Stimulated activated CD4-positive, alpha-beta T cell treated with anti-CD3 and anti-CD28 coated beads, Interleukin-4, amount 100 ng/mL, for 1 hour (primary cell): ENCODE measurements around the gene CIITA.
"Not testable (repeated sequence)": the region's sequence is repeated elsewhere in the genome, so short reads cannot be mapped to it uniquely, and the experiment has no call there.

Experiments used
- DNase-seq: peaks from one replicate; pipeline ENCODE4 v3.0.0-alpha.2; 2020

Gene CIITA

DNA sequence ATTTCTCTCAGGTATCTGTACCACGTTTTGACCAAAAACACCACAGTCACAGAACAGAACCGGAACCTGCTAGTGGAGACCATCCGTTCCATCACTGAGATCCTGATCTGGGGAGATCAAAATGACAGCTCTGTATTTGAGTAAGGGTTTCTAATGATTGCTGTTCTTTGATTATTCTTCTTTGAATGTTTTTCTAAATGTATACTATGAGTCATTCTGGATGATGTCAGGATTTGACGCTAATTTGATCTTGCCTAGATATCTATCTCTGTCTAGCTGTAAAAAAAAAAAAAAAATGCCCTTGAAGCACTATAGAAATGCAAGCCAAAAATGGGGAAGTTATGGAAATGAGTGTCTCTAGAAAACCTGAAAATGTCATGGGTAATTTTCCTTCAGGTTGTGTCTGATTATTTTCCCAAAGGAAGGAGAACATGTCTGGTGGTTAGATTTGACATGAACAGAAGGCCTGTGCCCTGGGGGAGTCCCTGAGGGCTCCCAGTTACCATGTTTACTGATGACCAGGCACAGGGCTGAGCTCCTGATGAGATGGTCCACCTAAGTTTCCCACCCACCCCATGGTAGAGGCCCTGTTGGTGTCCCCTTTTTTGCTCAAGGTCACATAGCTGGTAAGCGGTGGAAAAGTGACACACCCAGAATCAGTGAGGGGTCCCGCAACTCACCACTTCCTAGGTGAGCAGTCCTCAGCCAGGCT, 80.9 kb downstream of the CIITA start:
- DNase-seq, result no peak

DNA sequence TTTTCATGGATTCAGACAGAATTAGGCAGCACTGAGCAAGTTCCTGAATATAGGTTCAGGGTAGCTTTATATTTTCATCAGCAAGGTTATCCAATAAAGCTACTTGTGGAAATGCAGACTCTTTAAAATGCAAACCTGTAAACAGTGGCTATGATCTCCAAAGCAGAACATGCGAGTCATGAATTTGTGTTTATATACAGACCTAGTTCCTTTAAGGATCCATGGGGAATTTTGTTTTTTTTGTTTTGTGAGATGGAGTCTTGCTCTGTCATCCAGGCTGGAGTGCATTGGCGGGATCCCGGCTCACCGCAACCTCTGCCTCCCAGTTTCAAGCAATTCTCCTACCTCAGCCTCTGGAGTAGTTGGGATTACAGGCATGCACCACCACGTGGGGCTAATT, 82.2 kb downstream of the CIITA start:
- no peak for DNase-seq

DNA sequence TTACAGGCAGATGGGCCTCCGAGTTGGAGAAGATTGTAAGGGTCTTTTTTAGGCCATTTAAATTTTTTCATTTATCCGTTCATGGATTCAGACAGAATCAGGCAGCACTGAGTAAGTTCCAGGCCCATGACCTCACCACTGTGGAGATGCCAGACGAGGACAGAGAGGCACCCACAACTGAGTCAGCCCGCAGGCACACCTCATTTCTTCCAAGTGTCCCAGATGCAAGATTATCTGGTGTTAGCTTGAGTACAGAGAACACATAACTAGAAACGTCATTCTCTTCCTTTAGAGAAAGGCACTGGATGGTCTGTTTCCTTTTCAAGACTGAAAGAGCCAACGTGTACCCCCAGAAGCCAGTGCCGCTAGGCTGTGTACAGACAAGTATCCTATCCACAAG, 84.2 kb downstream of the CIITA start:
- DNase-seq, result no peak

DNA sequence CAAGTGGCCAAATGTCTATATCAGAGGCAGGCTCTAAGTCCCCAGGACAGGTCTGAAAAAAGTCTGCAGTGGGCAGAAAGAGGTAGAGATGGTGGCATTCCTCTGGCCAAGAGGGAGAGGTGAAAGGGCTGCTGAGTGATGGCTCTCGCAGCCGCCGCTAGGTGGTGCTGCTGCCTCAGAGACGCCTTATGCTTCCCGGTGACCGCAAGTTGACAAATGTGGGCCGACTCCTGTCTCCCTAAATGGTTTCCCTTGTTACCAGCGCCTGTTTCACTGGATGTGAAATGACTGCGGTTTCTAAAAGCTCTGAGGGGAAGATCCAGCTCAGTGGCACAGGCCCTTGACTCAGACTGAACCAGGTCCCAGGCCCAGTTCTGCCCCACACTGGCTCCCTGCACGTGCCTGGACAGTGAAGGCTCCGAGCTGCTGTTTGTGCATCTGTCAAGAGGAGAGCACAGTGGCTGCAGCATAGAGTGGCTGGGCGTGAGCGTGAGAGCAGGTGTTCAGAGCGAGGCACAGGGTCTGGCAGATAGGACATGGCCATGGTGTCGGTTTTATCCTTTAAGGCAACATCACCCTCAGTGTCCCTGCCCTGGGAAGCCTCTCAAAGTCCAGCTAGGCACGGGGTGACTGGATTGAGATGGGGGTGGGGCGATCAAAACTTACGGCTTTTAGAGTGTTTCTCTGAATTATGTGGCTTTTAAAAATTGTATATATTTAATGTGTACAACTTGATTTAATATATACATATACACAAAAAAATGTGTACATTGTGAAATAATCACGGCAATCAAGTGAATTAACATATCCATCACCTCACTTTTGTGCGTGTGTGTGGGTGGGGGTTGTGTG, 87.3 kb downstream of the CIITA start:
- peak; percentile 86 for DNase-seq

DNA sequence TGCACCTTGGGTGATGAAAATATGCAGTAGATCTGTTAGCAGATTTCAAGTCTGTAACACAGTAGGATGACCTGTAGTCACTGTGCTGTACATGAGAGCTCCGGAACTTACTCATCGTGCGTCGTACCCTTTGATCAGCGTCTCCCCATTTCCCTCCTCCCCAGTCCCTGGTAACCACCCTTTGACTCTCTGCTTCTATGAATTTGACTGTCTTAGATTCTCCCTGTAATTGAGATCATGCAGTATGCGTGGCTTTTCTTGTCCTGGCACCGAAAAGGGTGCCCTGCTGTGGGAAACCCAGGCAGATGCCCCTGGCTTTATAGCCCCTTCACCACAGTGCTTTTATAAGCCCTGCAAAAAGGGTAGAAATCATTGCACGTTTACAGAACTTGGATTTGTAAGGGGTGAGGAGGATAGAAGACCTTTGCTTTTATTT, 87.9 kb downstream of the CIITA start:
- peak; percentile 51 for DNase-seq

DNA sequence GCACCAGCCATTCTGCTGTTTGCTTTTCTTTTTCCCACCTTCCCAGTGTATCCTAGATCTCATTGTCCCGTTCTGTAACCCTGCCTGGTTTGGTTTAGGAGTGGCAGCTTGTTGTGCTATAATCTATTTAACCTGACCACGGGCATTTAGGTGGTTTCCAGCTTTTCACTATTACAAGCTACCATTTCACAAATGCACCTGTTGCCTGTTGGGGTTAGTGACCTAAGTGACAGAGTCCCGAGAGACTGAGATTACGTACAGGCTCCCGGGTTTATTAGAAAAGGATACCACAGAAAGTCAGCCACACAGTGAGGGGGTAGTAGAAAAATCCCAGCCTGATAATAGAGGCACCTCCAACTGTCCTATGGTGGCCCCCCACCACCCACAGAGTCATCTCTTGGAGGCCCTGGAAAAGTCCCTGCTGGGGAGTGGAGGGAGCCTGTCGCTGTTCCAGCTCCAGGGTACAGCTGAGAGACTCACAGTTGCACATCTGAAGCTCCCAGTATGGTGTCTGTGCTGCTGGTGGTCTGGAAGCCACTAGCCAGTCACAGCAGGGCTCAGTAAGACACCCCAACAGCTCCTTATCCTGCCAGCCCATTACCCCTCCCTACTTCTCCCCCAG, 88.5 kb downstream of the CIITA start:
- DNase-seq, result no peak

DNA sequence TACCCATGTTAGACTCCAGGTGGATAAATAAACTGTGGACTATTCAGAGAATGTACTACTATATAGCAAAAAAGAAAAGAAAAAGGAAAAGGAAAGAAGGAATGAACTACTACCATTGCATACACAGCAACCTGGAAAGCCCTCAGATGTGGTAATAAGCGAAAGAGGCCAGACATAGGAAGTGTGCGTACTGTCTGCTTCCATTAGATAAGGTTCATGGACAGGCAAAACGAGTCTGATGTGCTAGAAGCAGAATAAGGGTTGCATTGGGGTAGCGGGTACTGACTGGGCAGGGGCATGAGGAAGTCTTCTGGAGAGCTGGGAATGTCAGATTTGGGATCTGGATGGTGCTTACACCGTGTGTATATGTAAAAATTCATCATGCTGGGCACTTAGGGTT, 89.1 kb downstream of the CIITA start:
- no peak for DNase-seq

DNA sequence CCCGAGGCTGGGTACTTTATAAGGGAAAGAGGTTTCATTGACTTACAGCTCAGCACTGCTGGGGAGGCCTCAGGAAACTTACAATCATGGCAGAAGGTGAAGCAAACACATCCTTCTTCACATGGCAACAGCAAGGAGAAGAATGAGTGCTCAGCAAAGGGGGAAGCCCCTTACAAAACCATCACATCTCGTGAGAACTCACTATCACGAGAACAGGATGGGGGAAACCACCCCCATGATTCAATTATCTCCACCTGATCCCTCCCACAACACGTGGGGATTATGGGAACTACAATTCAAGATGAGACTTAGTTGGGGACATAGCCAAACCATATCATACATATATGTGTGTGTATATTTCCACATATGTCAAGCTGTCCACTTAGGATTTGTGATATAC, 89.6 kb downstream of the CIITA start:
- not testable (repeated sequence) for DNase-seq

DNA sequence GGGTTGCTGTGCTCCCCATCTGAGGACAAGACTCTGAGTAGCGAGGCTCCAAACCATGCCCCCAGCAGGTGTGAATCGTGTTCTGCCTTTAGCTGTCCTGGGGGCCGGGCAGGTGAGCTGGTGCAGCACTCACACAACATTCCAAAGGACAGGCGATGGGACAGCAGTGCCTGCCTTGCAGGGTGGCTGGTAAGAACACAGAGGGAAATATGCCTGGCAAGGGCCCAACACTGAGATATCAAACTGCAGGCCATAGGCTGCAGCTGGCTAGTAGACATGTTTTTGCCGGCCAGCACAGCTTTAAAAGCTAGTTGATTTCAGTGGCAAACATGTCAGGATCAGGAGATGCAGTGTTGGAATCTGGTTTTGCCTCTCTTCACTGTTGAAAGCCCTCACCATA, 91.0 kb downstream of the CIITA start:
- no peak for DNase-seq

DNA sequence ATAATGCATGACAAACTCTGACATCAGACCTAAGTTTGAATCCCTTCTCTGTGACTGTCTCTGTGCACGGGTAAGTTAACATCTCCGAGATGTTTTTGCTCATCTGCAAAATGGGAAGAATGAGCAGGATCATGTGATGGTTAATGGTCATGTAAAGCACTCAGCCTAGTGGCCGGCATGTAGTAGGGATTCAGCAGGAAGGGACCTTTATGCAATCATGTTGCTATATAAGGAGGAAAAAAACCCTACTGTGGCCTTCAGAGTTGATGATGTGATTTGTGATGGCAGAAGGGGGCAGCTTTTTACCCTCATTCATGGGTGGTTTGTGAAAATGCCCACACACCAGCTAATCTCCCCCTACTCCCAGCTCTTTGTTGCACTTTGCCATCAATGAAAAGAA, 91.5 kb downstream of the CIITA start:
- DNase-seq, result no peak

DNA sequence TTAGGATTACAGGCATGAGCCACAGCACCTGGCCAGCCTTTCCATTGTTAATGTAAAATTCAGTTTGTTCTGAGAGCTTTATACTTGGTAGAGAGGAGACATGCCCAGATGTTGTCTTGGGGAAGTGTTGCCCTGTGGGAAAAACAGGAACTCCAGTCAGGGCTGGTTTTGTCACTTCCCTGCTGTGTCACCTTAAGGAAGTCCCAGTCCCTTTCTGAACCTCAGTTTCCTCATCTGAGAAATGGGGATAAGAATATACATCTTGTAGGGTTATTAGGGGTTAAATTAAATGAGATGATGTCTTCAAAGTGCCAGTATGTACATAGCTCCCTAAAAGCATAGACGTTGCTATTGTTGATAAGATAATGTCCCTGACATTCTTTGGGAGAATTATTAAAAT, 92.6 kb downstream of the CIITA start:
- DNase-seq, result no peak

DNA sequence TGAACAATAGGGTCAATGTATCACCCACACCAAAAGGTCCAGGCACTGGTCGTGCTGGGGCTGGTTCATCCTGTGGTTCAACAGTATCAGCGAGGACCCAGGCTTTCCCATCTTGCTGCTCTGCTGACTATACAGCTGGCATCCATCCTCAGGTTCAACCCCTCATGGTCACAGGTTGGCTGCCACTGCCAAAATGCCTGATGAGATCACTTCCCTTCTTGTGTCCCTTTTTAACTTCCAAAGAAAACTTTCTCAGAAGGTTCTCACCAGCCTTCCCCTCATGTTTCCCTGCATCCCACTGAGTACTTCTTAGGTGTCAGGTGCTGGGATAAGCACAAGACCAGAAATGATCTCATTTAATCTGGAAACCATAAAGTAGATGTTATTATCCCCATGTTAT, 93.1 kb downstream of the CIITA start:
- no peak for DNase-seq

DNA sequence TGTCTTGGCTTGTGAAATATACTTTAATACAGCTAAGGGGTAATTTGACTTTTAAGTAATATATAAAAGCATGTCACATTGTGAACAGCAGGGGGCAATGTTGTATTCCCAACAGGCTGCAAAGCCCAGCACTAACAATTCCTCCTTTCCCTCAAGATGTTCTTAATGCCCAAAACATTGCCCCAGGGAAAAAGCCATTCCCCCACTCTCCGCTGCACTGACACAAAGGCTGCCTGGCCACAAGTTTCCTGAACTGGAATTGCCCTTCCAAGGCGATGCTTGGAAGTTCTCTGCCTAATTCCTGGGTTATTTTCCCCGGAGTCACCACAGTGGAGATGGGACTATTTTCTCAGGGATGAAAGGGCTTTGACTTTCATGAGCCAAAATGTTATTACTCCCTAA, 94.6 kb downstream of the CIITA start:
- no peak for DNase-seq

DNA sequence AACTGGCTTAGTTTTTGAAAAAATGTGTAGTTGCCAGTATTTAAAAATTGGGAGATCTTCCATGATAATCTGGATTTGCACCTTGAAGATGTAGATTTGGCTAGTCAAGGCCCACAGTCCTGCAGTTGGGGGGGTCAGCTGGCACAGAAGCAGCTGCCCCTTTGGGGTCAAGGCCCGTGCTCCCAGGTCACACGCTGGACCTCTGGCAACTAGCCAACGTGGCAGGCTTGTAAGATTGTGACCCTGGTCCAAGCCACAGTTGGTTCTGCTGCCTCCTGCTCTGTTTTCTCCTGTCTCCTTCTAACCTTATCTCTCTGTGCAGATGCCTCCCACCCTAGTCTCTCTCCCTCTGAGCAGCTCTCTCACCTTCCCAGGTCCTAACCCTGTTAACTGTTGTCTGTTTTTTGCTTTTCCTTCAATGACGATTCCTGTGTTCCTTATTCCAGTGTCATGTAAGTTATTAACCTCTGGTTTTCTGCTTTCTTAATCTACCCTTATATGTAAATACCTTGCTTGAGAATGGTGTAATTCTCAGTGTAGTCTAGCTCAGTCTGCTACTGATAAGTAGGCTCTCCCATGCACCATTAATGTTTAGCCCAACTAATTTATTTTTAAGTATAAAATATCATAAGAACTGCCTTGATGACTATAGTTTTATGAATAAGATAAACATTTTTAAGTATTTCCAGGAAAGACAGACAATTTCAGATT, 95.3 kb downstream of the CIITA start:
- DNase-seq, result no peak

DNA sequence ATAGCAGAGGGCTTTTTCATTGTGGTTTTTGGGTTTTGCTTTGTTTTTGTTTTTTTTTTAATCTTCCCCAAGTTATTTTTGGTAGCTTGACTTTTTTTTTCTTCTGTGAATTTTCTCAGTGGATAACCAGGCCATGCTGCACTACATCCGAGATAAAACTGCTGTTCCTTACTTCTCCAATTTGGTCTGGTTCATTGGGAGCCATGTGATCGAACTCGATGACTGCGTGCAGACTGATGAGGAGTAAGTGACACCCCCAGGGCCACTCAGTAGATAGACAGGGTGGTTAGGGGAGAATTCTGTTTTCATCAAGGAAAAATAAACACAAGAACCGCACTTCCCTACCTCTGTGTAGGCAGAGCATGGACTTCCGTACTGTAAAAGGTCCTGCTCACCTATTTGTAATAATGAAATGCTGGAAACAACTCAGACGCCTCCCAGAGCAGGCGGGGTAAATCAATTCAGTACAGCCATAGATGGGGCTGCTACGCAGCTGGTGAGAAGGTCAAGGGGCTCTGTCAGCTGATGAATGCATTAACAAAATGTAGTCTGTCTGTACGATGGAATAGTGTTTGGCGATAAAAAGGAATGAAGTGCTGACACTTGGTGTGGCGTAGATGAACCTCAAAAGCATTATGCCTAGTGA, 95.9 kb downstream of the CIITA start:
- no peak for DNase-seq

DNA sequence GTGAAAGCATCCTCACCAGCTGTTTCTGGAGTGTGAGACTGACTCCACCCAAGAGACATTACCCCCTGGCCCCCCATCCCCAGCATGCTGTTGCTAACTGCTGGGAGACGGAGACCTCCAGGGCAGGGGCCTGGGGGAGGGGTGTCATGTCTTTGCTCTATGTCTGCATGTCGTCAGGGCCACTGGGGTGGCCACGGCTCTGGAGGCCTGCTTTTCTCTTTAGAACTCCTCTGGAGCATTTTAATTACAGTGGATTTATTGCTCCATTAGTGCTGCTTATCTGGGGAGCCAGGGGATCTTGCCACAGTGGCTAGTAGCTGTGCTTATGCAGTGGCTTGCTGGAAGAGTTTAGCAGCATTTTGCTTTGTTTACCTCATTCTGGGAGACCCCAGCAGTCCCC, 99.6 kb downstream of the CIITA start:
- no peak for DNase-seq

DNA sequence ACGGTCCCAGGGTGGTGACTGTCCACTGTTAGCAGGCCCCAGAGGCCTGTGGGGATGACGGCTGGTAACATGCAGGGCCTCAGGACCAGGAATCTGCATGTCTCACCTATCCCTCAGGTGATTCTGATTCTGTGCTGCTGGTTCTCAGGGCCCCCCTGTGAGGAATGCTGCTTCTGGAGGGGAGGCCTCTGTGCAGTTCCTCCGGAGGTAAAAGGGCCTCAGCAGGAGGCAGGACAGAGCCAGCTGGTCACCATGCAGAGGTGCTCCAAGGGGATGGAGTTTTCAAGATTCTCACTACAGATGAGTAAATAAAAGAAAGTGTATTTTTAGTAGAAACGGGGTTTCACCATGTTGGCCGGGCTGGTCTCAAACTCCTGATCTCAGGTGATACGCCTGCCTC, 101.1 kb downstream of the CIITA start:
- no peak for DNase-seq

DNA sequence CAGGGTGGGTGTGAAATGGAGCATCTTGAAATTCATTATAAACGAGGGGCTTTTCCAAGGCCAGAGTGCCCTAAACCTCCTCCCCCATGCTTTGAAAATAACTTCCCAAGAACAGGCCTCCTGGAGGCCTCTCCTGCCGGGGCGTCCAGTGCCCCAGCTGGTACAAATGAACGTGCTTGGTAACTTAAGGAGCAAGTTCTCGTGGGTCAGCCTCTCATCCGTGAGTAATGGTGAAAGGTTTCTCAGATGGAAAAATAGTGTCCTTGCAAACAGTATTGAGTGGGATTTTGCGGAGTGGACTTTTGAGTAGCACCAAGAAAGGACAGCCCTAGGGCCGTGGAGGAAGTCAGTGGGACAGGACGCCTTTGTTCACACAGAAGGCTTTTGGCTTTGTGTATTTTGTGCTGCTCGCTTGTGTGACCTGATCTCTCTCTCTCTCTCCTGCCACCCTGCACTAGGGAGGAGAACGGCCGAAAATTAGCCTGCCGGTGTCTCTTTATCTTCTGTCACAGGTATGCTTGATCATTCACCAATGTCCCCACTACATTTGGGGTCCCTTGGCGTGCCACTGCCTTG, 102.0 kb downstream of the CIITA start:
- DNase-seq, result no peak

DNA sequence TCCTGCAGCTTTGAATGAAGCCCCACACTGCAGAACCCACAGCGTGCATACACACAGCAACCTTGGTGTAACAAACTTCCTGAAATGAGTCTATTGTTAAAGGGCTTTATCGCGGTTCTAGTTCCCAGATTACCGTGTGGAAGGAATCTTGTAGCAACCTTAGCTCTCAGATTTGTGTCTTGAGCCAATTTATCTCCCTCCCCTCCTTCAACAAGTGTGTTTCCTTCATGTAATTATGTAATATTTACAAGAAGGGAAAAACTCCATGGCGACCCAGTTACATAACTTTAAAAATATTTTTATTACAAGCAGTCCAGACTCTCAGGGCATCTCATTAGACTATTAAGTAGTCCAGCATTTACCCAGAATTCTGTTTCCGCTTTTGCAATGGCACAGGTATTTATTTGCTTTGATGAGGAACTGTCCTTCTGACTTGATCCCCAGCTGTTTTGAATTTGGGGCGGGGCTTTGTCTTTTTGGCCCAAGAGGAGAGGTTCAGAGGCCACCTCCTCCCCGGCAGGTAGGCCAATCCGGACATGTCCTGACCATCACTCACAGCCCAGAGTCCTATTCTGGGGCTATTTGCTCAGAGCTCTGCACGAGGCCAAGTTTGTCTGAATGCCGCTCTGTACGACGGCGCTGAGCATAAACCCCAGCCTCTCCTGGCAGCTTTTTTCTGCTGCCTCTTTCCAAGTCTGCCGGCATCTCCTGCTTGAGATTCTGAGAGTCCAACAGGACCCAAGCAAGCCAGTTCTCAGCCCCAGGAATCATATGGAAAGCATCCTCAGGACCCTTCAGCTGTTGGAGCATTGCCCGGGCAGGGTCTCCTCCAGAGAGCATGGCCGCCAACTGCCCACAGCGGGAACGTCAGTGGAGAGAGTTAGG, 103.0 kb downstream of the CIITA start:
- DNase-seq, result no peak

DNA sequence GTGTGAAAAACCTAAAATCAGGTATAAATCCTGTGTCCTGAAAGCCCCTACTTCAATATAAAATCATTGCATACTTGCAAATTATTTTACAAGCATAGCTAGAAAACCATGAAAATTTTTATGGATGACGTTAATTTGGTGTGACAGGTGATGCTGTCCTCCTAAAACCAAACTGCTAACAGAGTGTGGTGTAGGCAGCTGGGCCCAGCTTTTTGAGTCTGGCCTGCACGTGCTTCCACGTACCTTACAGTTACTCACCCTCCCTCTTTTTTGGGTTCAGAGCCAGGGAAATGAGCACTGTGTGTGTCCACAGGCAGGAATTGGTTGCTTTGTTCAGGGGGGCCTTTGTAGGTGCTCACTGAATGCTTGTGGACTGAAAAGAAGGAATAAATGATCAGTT, 103.8 kb downstream of the CIITA start:
- DNase-seq, result no peak

DNA sequence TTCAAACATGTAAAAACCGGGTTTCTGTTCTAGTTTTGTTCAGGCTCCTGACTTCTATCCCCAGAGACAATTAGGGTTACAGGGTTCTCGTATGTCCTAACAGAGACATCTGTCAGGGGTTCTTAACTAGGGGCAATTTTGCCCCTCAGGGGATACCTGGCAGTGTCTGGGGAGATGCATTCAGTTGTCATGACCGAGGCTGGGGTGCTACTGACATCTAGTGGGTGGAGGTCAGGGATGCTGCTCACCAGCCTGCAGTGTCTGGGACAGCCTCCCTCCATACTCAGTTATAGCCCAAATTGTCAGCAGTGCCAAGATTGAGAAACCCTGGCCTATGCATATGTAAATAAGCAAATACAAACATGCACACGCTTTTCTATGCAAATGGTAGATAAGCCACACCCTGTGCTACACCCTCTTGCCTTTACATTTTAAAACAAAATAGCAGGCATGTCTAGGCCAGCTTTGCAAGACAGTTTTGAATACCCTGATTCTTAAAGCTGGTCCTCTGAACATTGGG, 104.8 kb downstream of the CIITA start:
- peak; percentile 38 for DNase-seq
